OCI-LY1 (cell line): ENCODE results near the gene ABCF3.

ENCODE experiments used
- EZH2 ChIP-seq: fragments of 200-600 bp; sonication (generic), shearing (Covaris generic); IDR thresholded peaks from 2 replicates; pipeline ENCODE4 v1.8.0; 2017; ENCODE audit warnings: borderline replicate concordance, mixed run types, mild to moderate bottlenecking, antibody characterized with exemption, low read length, moderate library complexity, mixed read lengths
- TF ChIP-seq, protein P1 (sequence below): fragments of 200-600 bp; sonication (generic), shearing (Covaris generic); IDR thresholded peaks from 2 replicates; pipeline ENCODE4 v1.5.1; 2017; ENCODE audit warnings: mild to moderate bottlenecking, antibody characterized with exemption, low read length, moderate library complexity, mixed read lengths

DNA sequence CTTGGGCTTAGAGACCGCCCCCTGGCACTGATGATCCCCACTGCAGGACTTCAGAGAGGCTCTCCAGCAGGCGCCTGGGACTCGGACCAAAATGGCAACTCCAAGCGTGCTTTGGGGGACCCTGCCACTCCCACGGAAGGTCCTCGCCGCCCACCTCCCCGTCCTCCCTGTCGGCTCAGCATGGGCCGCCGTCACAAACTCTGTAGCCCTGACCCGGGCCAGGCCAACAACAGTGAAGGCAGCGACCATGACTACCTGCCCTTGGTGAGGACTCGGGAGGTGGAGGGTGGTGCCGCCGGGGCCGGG lies 55.1 kb downstream of the ABCF3 start:
- TF ChIP-seq, protein P1, sequence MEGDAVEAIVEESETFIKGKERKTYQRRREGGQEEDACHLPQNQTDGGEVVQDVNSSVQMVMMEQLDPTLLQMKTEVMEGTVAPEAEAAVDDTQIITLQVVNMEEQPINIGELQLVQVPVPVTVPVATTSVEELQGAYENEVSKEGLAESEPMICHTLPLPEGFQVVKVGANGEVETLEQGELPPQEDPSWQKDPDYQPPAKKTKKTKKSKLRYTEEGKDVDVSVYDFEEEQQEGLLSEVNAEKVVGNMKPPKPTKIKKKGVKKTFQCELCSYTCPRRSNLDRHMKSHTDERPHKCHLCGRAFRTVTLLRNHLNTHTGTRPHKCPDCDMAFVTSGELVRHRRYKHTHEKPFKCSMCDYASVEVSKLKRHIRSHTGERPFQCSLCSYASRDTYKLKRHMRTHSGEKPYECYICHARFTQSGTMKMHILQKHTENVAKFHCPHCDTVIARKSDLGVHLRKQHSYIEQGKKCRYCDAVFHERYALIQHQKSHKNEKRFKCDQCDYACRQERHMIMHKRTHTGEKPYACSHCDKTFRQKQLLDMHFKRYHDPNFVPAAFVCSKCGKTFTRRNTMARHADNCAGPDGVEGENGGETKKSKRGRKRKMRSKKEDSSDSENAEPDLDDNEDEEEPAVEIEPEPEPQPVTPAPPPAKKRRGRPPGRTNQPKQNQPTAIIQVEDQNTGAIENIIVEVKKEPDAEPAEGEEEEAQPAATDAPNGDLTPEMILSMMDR, result no peak
- no peak for TF ChIP-seq EZH2
